OCI-LY3 (cell line): ENCODE results near the gene RANBP1.

Experiments used
- EZH2phosphoT487 ChIP-seq: fragments of 200-600 bp; shearing (Covaris generic); IDR thresholded peaks from 2 replicates; pipeline ENCODE4 v1.6.1; 2018; ENCODE audit warnings: antibody characterized with exemption, mixed run types, low read depth
- TF ChIP-seq, protein P1 (sequence below): fragments of 200-600, 300-600 bp; sonication (generic); IDR thresholded peaks from 2 replicates; pipeline ENCODE4 v1.5.1; 2014; ENCODE audit warnings: antibody characterized with exemption, low read length, low read depth

DNA sequence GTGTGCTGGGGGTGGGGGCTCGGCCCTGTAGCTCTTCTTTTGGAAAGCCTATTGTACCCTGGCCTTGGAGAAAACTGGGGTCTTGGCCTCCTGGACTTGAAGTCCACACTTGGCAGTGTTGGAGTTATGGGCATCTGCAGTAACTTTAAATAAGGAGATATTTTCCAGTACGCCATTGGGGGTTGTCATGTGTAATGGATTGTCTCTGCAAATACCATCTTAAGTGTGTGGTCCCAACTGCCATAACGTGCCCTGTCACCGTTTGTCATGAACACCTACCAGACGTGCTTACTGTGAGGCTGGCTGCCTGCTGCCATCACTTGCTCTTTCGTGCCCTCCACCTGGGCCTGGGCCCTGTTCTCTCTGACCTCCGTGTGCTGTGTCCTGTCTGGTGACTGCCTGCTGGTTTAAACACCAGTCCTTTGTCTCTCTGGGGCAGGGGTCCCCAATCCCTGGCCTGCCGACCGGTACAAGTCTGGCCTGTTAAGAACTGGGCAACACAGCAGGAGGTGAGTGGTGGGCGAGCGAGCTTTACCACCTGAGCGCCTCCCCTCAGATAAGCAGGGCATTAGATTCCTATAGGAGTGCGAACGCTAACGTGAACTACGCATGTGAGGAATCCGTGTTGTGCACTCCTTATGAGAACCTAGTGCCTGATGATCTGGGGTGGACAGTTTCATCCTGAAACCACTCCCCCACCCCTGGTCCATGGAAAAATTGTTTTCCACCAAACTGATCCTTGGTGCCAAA lies 12.1 kb downstream of the RANBP1 start:
- TF ChIP-seq, protein P1, sequence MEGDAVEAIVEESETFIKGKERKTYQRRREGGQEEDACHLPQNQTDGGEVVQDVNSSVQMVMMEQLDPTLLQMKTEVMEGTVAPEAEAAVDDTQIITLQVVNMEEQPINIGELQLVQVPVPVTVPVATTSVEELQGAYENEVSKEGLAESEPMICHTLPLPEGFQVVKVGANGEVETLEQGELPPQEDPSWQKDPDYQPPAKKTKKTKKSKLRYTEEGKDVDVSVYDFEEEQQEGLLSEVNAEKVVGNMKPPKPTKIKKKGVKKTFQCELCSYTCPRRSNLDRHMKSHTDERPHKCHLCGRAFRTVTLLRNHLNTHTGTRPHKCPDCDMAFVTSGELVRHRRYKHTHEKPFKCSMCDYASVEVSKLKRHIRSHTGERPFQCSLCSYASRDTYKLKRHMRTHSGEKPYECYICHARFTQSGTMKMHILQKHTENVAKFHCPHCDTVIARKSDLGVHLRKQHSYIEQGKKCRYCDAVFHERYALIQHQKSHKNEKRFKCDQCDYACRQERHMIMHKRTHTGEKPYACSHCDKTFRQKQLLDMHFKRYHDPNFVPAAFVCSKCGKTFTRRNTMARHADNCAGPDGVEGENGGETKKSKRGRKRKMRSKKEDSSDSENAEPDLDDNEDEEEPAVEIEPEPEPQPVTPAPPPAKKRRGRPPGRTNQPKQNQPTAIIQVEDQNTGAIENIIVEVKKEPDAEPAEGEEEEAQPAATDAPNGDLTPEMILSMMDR: no peak
- no peak for TF ChIP-seq EZH2phosphoT487
